Measurements from ENCODE around the gene HAND2. TPM values are rescaled to one million over a fixed set of nuclear protein-coding genes. Genes with fewer than 3 reads are reported as not detected.

HAND2 gene
- not detected in 2 replicates for total RNA-seq

- DNase-seq (ENCODE audit: low read depth in 2 of 2): no peak
Observed at GRCh38 chr4:173529477-173530325, at the start of gene HAND2. HAND2 (minus strand) TSS chr4:173530229; CDS start chr4:173529289, 940 bp downstream.

GRCh38 chr4:173578956-173579355 lies 48.9 kb upstream of the HAND2 start:
- no peak for DNase-seq (ENCODE audit: low read depth in 2 of 2)

- no peak for DNase-seq (ENCODE audit: low read depth in 2 of 2)
Observed at GRCh38 chr4:173577963-173578362, 47.9 kb upstream of the HAND2 start.

- DNase-seq (ENCODE audit: low read depth in 2 of 2): no peak
Observed at GRCh38 chr4:173575482-173576152, 45.6 kb upstream of the HAND2 start.

GRCh38 chr4:173573725-173574124 lies 43.7 kb upstream of the HAND2 start:
- DNase-seq (ENCODE audit: low read depth in 2 of 2): no peak

GRCh38 chr4:173573286-173573685 lies 43.3 kb upstream of the HAND2 start:
- DNase-seq (ENCODE audit: low read depth in 2 of 2): no peak

GRCh38 chr4:173572493-173573129 lies 42.6 kb upstream of the HAND2 start:
- DNase-seq (ENCODE audit: low read depth in 2 of 2): no peak

- DNase-seq (ENCODE audit: low read depth in 2 of 2): no peak
Observed at GRCh38 chr4:173571620-173572019, 41.6 kb upstream of the HAND2 start.

- DNase-seq (ENCODE audit: low read depth in 2 of 2): no peak
Observed at GRCh38 chr4:173565281-173565680, 35.3 kb upstream of the HAND2 start.

- no peak for DNase-seq (ENCODE audit: low read depth in 2 of 2)
Observed at GRCh38 chr4:173564461-173564860, 34.4 kb upstream of the HAND2 start.

- DNase-seq (ENCODE audit: low read depth in 2 of 2): no peak
Observed at GRCh38 chr4:173560896-173561295, 30.9 kb upstream of the HAND2 start.

GRCh38 chr4:173556398-173557131 lies 26.5 kb upstream of the HAND2 start:
- DNase-seq (ENCODE audit: low read depth in 2 of 2): no peak

- DNase-seq (ENCODE audit: low read depth in 2 of 2): no peak
Observed at GRCh38 chr4:173547889-173548288, 17.9 kb upstream of the HAND2 start.

- no peak for DNase-seq (ENCODE audit: low read depth in 2 of 2)
Observed at GRCh38 chr4:173546776-173547175, 16.7 kb upstream of the HAND2 start.

- DNase-seq (ENCODE audit: low read depth in 2 of 2): no peak
Observed at GRCh38 chr4:173545440-173545839, 15.4 kb upstream of the HAND2 start.

GRCh38 chr4:173543266-173543665 lies 13.2 kb upstream of the HAND2 start:
- no peak for DNase-seq (ENCODE audit: low read depth in 2 of 2)

GRCh38 chr4:173539986-173540385 lies 10.0 kb upstream of the HAND2 start:
- DNase-seq (ENCODE audit: low read depth in 2 of 2): no peak

- no peak for DNase-seq (ENCODE audit: low read depth in 2 of 2)
Observed at GRCh38 chr4:173538909-173539445, 8.9 kb upstream of the HAND2 start.

GRCh38 chr4:173538148-173538908 lies 8.3 kb upstream of the HAND2 start:
- DNase-seq (ENCODE audit: low read depth in 2 of 2): no peak

GRCh38 chr4:173537613-173538147 lies 7.7 kb upstream of the HAND2 start:
- no peak for DNase-seq (ENCODE audit: low read depth in 2 of 2)
